Stimulated activated naive B cell treated with anti-CD40 and anti-IgM and Interleukin-4, amounts not matched to agents 10 μg/mL and 1 μg/mL and 100 μg/mL, for 72 hours (primary cell): ENCODE measurements around the gene EPS8L1.
"Not testable (repeated sequence)": the region's sequence is repeated elsewhere in the genome, so short reads cannot be mapped to it uniquely, and the experiment has no call there.

Experiments
- ATAC-seq, 2 donors: fragments of 150-1000 bp; cut with Tn5 transposase; replicated peaks; 2 replicates each; pipeline ENCODE4 v1.10.0; 2021; ENCODE audit warnings: moderate library complexity in 1 of 2
- DNase-seq: peaks from one replicate; pipeline ENCODE4 v3.0.0; 2021
- H3K27ac Mint-ChIP-seq: one replicate; pipeline ENCODE4 v1.8.0; 2022; ENCODE audit warnings: mild to moderate bottlenecking, mixed read lengths
- H3K27me3 Mint-ChIP-seq, 2 donors: one replicate each; pipeline ENCODE4 v1.8.0; 2022; ENCODE audit warnings: mixed read lengths in 2 of 2
- H3K36me3 Mint-ChIP-seq, 2 donors: one replicate each; pipeline ENCODE4 v1.8.0; 2022; ENCODE audit warnings: mixed read lengths in 2 of 2, mild to moderate bottlenecking in 1 of 2
- H3K4me1 Mint-ChIP-seq, 2 donors: one replicate each; pipeline ENCODE4 v1.8.0; 2022; ENCODE audit warnings: mixed read lengths in 2 of 2, mild to moderate bottlenecking in 1 of 2
- H3K4me3 Mint-ChIP-seq, 2 donors: one replicate each; pipeline ENCODE4 v1.8.0; 2022; ENCODE audit warnings: mild to moderate bottlenecking in 2 of 2, mixed read lengths in 2 of 2, moderate library complexity in 1 of 2
- H3K9me3 Mint-ChIP-seq, 2 donors: one replicate each; pipeline ENCODE4 v1.8.0; 2022; ENCODE audit warnings: mixed read lengths in 2 of 2, mild to moderate bottlenecking in 1 of 2

Gene EPS8L1

DNA sequence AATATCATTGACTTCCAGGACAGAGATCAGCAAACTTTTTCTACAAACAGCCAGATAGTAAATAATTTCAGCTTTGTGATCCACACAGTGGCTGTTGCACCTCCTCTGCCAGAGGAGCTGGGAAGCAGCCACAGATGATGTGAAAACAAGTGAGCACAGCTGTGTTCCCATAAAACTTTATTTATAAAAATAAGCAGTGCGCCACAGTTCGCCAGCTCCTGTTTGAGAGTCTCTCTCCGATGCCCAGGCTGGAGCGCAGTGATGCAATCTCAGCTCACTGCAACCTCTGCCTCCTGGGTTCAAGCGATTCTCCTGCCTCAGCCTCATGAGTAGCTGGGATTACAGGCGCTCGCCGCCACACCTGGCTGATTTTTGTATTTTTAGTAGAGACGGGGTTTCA lies 10.2 kb upstream of the EPS8L1 start:
- H3K9me3 Mint-ChIP-seq, ATAC-seq, H3K27ac Mint-ChIP-seq, H3K4me3 Mint-ChIP-seq, H3K36me3 Mint-ChIP-seq, DNase-seq: not testable (repeated sequence)
- peaks cover 15 to 18% of the 10 kb centered on the region in 2 donors for H3K4me1 Mint-ChIP-seq
- peaks cover 41 to 49% of the 10 kb centered on the region in 2 donors for H3K27me3 Mint-ChIP-seq

DNA sequence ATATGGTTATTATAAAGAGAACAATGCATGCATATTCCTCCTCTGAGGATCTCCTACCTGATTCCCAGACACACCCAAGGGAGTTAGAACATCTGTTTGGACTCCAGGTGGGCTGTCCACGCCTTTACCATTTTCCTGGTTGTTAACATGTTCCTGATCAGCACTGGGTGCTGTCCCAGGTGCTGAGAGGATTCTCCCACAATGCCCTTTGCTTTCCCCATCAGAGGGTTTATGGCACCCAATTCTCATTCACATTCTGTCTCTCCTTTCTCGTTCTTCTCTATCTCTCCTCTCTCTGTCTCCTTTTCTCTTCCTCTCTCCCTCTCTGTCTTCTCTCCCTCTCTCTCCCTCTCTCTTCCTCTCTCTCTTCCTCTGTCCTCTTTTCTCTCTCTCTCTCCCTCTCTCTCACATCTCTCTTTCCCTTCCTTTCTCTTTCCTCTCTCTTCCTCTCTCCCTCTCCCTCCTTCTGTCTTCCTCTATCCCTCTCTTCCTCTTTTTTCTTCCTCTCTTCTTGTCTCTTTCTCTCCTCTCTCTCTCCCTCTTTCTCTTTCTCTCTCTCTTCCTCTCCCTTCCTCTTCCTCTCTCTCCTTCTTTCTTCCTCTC lies 9.5 kb upstream of the EPS8L1 start:
- Mint-ChIP-seq H3K4me1 (peaks cover 15 to 17% of the 10 kb centered on the region in 2 donors), H3K36me3 (no peaks in the 10 kb centered on the region), H3K27me3 (peaks cover 46 to 56% of the 10 kb centered on the region in 2 donors), H3K27ac (no peak overlapping the region), H3K9me3 (peaks cover 0 to 5% of the 10 kb centered on the region in 2 donors), H3K4me3 (no peak overlapping the region)
- ATAC-seq (no peak), DNase-seq (no peak)

DNA sequence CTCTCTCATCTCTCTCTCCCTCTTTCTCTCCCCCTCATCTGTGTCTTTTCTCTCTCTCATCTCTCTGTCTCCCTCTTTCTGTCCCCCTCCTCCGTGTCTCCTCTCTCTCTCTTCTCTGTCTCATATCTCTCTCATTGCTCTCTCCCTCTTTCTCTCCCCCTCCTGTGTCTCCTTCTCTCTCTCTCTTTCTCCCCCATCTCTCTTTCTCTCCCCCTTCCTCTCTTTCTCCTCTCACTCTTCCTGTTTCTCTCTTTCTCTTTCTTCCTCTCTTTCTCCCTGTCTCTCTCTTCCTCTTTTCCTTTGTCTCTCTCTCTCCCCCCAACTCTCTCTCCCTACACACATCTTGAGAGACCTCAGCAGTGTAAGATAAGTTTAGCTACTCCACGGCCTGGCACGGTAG lies 7.8 kb upstream of the EPS8L1 start:
- ATAC-seq (no peak), DNase-seq (no peak)
- Mint-ChIP-seq H3K27ac (no peak overlapping the region), H3K4me1 (peaks cover 10 to 13% of the 10 kb centered on the region in 2 donors), H3K27me3 (peaks cover 62 to 72% of the 10 kb centered on the region in 2 donors), H3K4me3 (no peak overlapping the region), H3K36me3 (no peaks in the 10 kb centered on the region), H3K9me3 (peaks cover 0 to 5% of the 10 kb centered on the region in 2 donors)

DNA sequence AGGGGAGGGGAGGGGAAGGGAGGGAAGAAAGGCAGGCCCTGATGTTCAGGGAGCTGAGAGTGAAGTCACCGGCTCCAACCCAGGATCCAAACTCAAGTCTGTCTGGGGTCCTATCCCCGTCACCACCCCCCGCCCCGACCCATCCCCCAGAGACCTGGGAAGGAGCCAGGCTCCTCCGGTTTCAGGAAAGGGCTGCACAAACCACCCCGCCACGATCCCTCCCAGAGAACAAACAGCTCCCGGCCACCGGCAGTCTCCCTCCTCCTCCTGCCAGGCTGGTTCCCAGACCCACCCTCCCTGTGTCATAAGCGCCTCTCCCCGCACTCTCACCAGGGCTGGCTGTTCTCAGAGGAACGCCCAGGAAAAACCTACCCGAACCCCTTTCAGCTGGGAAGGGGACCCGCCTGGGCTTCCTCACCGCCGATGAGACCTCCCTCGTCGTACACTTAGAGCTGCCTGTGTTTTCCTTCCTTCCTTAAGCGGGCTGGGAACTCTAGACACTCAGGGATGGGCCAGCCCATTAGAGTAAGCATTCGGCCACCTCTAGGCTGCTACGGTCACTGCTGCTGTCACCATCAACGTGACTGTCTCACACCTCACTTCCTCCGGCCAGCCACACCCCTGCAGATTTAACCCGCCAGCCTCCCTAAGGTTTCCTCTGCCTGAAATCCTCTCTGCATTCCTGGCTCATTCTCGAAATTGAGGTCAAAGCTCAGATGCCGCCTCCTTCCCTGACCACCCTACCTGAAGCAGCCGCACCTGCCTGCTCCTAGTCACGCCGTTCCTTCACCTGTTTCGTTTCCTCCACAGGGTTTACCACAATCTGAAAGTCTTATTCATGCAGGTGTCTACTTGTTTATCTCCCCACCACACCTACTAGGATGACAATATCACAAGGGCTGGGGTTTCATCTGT lies 6.5 kb upstream of the EPS8L1 start:
- ATAC-seq = peak; percentile 74 to 85
- DNase-seq = no peak
- H3K27ac Mint-ChIP-seq = no peak overlapping the region
- H3K36me3 Mint-ChIP-seq = peaks cover 0 to 4% of the 10 kb centered on the region in 2 donors
- peaks cover 10 to 11% of the 10 kb centered on the region in 2 donors for H3K4me1 Mint-ChIP-seq
- peaks cover 0 to 4% of the 10 kb centered on the region in 2 donors for H3K9me3 Mint-ChIP-seq
- H3K4me3 Mint-ChIP-seq = peak overlapping the region; percentile 42 to 60
- peaks cover 71 to 86% of the 10 kb centered on the region in 2 donors for H3K27me3 Mint-ChIP-seq

DNA sequence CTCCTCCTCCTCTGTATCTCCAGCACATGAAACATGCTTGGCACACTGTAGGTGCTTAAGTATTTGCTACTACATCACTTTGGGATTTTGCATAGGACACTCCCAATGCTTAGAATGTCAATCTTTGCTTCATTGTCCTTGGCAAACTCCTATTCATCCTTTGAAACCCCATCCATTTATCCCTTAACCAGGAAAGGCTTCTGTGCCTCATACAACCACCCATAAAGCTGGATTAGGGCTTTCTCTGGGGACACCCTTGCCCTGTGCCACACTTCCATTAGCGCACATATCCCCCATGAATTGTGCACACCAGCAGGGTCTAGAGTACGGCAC lies 5.8 kb upstream of the EPS8L1 start:
- H3K27me3 Mint-ChIP-seq = peaks cover 74 to 90% of the 10 kb centered on the region in 2 donors
- H3K4me1 Mint-ChIP-seq = peaks cover 10 to 11% of the 10 kb centered on the region in 2 donors
- H3K4me3 Mint-ChIP-seq = peak overlapping the region in 1 of 2 donors; percentile 42
- H3K36me3 Mint-ChIP-seq = peaks cover 0 to 4% of the 10 kb centered on the region in 2 donors
- H3K9me3 Mint-ChIP-seq = peaks cover 0 to 4% of the 10 kb centered on the region in 2 donors
- DNase-seq = no peak
- no peak overlapping the region for H3K27ac Mint-ChIP-seq
- no peak for ATAC-seq

DNA sequence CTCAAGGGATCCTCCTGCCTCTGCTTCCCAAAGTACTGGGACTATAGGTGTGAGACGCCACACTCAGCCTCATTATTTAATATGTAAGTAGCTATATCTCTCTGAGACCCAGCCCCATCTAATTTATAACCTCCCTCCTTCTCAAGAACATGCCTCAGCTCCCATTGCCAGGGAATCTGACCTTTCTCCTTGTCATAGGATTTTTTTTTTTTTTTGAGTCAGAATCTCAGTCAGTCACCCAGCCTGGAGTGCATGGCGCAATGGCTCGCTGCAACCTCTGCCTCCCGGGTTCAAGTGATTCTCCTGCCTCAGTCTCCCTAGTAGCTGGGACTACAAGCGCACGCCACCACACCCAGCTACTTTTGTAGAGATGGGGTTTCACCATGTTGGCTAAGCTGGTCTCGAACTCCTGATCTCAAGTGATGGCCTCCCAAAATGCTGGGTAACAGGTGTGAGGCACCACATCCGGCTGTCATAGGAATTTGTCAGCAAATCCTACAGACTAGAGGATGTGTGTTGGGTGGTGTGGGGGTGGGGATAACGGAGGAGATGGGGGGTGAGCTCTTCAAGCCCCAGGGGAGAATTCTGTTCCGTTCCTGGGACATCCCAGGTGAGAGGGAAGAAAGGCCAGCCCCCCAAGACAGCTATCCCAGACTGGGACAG lies 5.1 kb upstream of the EPS8L1 start:
- H3K27me3 Mint-ChIP-seq = peaks cover 82 to 97% of the 10 kb centered on the region in 2 donors
- H3K9me3 Mint-ChIP-seq = peaks cover 0 to 4% of the 10 kb centered on the region in 2 donors
- DNase-seq (no peak), ATAC-seq (no peak)
- H3K4me3 Mint-ChIP-seq = no peak overlapping the region
- no peak overlapping the region for H3K27ac Mint-ChIP-seq
- H3K4me1 Mint-ChIP-seq = peaks cover 10 to 11% of the 10 kb centered on the region in 2 donors
- H3K36me3 Mint-ChIP-seq = peaks cover 0 to 4% of the 10 kb centered on the region in 2 donors

DNA sequence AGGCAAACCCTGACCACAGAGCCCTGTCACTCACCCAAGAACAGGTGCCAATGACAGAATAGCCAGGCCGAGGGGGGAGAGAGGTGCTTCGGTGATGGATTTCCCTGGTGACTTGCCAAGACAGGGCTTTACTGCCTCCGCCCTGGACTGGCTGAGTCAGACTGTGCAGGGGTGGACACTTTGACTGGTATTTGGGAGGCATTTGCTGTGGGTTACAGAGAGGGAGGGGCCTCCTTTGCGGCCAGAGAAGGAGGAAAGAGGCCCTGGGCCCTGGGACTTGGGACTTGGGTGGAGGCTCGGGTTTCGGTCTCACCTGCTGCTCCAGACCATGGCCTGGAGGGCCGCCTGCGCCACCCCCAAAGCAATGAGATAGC lies 4.6 kb upstream of the EPS8L1 start:
- Mint-ChIP-seq H3K4me1 (peaks cover 10 to 11% of the 10 kb centered on the region in 2 donors), H3K27me3 (peaks cover 83 to 97% of the 10 kb centered on the region in 2 donors), H3K27ac (no peak overlapping the region), H3K4me3 (no peak overlapping the region), H3K9me3 (peaks cover 0 to 4% of the 10 kb centered on the region in 2 donors), H3K36me3 (peaks cover 0 to 4% of the 10 kb centered on the region in 2 donors)
- ATAC-seq (no peak), DNase-seq (no peak)

DNA sequence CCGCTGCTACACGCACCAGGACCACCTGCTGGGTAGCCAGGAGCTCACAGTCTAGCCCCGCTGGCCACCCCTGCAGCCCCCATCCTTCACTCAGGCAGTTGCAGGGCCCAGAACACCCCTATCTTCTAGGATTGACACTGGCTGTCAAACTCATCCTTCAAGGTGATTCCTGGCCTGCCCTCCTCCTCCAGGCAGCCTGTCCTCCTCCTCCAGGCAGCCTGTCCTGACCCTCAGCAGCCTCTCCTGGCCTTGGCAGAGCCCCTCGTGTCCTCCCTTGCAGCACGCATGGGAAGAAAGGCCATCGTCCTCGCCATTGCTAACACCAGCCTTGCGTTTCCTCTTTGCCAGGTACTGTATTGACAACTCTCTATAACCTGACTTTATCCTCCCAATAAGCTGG lies 3.8 kb upstream of the EPS8L1 start:
- ATAC-seq (no peak), DNase-seq (no peak)
- peaks cover 0 to 4% of the 10 kb centered on the region in 2 donors for H3K36me3 Mint-ChIP-seq
- H3K27ac Mint-ChIP-seq = no peak overlapping the region
- peaks cover 10 to 11% of the 10 kb centered on the region in 2 donors for H3K4me1 Mint-ChIP-seq
- peaks cover 81 to 97% of the 10 kb centered on the region in 2 donors for H3K27me3 Mint-ChIP-seq
- H3K4me3 Mint-ChIP-seq = no peak overlapping the region
- H3K9me3 Mint-ChIP-seq = peaks cover 0 to 4% of the 10 kb centered on the region in 2 donors

DNA sequence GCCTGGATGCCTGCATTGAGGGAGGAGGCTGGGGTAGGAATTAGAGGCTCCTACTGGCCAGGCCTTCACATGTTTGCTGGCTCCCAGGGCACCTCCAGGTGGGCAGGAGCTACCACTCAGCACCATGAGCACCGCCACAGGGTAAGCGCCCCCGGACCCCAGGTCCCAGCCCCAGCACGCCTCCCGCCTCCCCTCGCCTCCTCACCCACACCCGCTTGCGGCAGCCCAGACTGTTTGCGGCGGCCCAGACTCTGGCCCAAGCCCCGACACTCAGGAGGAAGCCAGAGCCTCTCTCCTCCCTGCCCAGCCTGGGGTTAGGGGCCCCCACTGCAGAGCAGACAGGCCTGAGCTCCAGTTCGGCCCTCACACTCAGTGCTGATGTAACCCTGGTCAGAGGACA lies 652 bp downstream of the EPS8L1 start:
- peaks cover 78 to 90% of the 10 kb centered on the region in 2 donors for H3K27me3 Mint-ChIP-seq
- no peak overlapping the region for H3K27ac Mint-ChIP-seq
- ATAC-seq (no peak), DNase-seq (no peak)
- no peak overlapping the region for H3K4me3 Mint-ChIP-seq
- peaks cover 7 to 11% of the 10 kb centered on the region in 2 donors for H3K9me3 Mint-ChIP-seq
- peaks cover 4% of the 10 kb centered on the region in 2 donors for H3K36me3 Mint-ChIP-seq
- H3K4me1 Mint-ChIP-seq = peaks cover 15 to 23% of the 10 kb centered on the region in 2 donors

DNA sequence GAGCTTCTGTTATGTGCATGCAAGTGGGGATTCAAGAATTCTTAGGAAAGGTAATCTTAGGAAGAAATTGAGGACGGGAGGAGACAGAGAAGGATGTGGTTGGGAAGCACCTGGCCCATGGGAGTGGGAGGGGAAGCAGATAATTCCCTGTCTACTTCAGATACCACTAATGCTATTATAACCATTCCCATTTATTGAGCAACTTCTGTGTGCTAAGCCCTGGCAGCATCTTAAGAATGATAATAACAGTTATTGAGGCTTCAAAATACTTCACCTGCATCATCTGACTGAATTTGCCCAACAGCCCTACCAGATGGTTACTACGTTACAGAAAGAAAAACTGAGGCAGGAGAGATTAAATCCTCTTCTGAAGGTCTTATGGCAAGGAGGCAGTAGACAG lies 1.4 kb downstream of the EPS8L1 start:
- H3K27ac Mint-ChIP-seq = no peak overlapping the region
- no peak for DNase-seq
- H3K27me3 Mint-ChIP-seq = peaks cover 78 to 90% of the 10 kb centered on the region in 2 donors
- H3K4me3 Mint-ChIP-seq = no peak overlapping the region
- H3K9me3 Mint-ChIP-seq = peaks cover 7 to 11% of the 10 kb centered on the region in 2 donors
- ATAC-seq = no peak
- peaks cover 17 to 31% of the 10 kb centered on the region in 2 donors for H3K4me1 Mint-ChIP-seq
- H3K36me3 Mint-ChIP-seq = peaks cover 4% of the 10 kb centered on the region in 2 donors

DNA sequence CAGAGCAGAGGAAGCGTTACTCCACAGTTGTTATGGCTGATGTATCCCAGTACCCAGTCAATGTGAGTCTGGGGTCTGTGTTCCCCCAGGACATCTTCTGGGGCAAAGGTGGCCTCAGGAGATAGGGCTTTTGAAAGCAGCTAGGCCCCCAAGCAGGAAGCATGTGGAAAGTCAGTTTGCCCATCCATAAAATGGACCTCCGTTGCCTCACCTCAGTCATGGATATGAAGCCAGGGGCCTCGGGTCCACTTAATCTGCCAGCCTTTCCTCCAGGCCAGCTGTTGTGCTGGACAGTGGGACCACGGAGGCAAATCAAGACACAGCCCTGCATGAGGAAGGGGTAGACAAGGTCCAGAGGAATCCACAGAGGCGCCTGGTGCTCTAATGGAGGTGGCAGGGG lies 3.3 kb downstream of the EPS8L1 start:
- no peak for DNase-seq
- Mint-ChIP-seq H3K9me3 (peaks cover 9 to 11% of the 10 kb centered on the region in 2 donors), H3K36me3 (peaks cover 4% of the 10 kb centered on the region in 2 donors), H3K27me3 (peaks cover 83 to 90% of the 10 kb centered on the region in 2 donors), H3K27ac (no peak overlapping the region), H3K4me1 (peaks cover 23 to 38% of the 10 kb centered on the region in 2 donors), H3K4me3 (no peak overlapping the region)
- ATAC-seq = no peak

DNA sequence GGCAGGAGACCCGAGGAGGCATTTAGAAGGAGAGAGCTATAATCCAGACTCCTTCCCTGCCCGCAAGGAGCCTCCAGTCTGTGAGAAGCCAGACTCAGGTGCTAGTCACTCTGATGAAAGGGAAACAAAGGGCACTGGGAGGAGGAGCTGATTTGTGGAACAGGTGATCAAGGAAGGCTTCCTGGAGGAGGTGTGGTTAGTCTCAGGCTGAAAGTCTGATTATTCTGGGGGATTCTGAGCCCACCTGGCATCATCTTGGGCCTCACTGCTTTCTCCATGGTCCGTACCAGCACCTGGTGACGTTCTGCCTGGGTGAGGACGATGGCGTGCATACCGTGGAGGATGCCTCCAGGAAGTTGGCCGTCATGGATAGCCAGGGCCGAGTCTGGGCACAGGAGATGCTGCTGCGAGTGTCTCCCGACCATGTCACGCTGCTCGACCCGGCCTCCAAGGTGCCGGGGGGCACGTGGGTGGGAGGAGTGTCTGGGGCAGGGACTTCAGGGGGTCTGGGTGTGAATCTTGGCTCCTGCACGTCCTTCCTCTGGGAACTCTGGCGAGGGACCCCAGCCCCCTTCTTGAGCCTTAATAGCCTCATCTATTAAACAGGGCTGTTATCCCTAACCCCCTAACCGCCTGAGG lies 3.9 kb downstream of the EPS8L1 start:
- no peak overlapping the region for H3K27ac Mint-ChIP-seq
- H3K4me1 Mint-ChIP-seq = peaks cover 23 to 38% of the 10 kb centered on the region in 2 donors
- peaks cover 83 to 91% of the 10 kb centered on the region in 2 donors for H3K27me3 Mint-ChIP-seq
- peak overlapping the region; percentile 81 to 82 for H3K4me3 Mint-ChIP-seq
- DNase-seq (no peak), ATAC-seq (no peak)
- peaks cover 4% of the 10 kb centered on the region in 2 donors for H3K36me3 Mint-ChIP-seq
- H3K9me3 Mint-ChIP-seq = peaks cover 9 to 11% of the 10 kb centered on the region in 2 donors

DNA sequence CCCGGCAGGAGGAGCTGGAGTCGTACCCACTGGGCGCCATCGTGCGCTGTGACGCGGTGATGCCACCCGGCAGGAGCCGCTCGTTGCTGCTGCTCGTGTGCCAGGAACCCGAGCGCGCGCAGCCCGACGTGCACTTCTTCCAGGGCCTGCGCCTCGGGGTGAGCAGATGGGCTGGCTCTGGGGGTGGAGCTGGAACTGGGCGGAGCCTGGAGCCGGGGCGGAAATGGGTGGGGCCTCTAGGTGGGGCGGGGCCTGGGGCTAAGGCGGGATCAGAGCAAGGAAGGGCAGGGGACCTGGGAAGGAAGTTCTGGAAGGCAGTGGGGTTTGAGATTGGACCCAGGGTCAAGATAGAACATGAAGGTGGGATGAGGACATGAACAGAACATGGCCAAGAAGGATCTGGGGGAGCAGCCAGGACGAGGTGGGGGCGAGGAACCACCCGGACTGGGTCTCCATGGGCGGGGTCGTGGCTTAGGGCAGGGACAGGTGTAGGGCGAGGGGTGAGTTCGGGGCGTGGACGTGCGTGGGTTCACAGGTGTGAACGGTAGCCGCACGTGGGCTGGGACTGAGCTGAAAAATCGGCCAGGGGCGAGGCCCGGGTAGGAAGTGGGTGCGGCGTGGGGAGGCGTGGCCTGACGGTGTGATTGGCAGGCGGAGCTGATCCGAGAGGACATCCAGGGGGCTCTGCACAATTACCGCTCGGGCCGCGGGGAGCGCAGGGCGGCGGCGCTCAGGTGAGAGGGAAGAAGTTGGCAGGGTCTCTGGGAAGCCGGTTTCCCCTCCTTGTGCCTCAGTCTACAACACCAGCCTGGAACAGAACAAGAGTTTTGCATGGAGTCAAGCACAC lies 4.7 kb downstream of the EPS8L1 start:
- peak; percentile 59 to 62 for ATAC-seq
- Mint-ChIP-seq H3K9me3 (peaks cover 9 to 11% of the 10 kb centered on the region in 2 donors), H3K27ac (peak overlapping the region; percentile 81), H3K27me3 (peaks cover 81 to 88% of the 10 kb centered on the region in 2 donors), H3K36me3 (peaks cover 4% of the 10 kb centered on the region in 2 donors), H3K4me3 (peak overlapping the region; percentile 81 to 82), H3K4me1 (peaks cover 23 to 38% of the 10 kb centered on the region in 2 donors)
- DNase-seq = peak; percentile 33
